NT2/D1 (cell line): ENCODE results near the gene KLHL28.
"Not testable (repeated sequence)": the region's sequence is repeated elsewhere in the genome, so short reads cannot be mapped to it uniquely, and the experiment has no call there.

Source experiments
- DNase-seq: peaks from one replicate; pipeline ENCODE4 v3.0.0-alpha.2; 2011; ENCODE audit warnings: low read depth, low spot score
- H3K27me3 ChIP-seq: 2 replicates; pipeline ENCODE4 v1.6.0; 2011; ENCODE audit warnings: mild to moderate bottlenecking; ENCODE audit not compliant: insufficient read length, insufficient read depth
- H3K36me3 ChIP-seq: 2 replicates; pipeline ENCODE4 v1.6.1; 2011; ENCODE audit warnings: mild to moderate bottlenecking, low read length, mixed read lengths; ENCODE audit not compliant: insufficient read depth, insufficient read length
- H3K4me1 ChIP-seq: 2 replicates; pipeline ENCODE4 v1.5.1; 2011; ENCODE audit not compliant: insufficient read depth, insufficient read length
- H3K4me3 ChIP-seq: 2 replicates; pipeline ENCODE4 v1.5.1; 2011; ENCODE audit warnings: low read depth; ENCODE audit not compliant: insufficient read length
- H3K9ac ChIP-seq: 2 replicates; pipeline ENCODE4 v1.6.0; 2011; ENCODE audit warnings: low read depth; ENCODE audit not compliant: insufficient read length
- H3K9me3 ChIP-seq: 2 replicates; pipeline ENCODE4 v1.5.1; 2011; ENCODE audit warnings: mild to moderate bottlenecking, low read length; ENCODE audit not compliant: insufficient read depth
- SUZ12 ChIP-seq: IDR thresholded peaks from 2 replicates; pipeline ENCODE4 v1.6.1; 2011; ENCODE audit not compliant: insufficient read length, insufficient read depth; ENCODE audit errors: extremely low read depth
- YY1 ChIP-seq: IDR thresholded peaks from 2 replicates; pipeline ENCODE4 v1.6.1; 2011; ENCODE audit not compliant: insufficient read length, insufficient read depth
- ZNF274 ChIP-seq: IDR thresholded peaks from 2 replicates; pipeline ENCODE4 v1.6.1; 2011; ENCODE audit warnings: mild to moderate bottlenecking, low read depth, low read length

Gene KLHL28

GRCh38 chr14:44895716-44896115 is 66.0 kb downstream of the KLHL28 start:
- no peak for DNase-seq
- TF ChIP-seq YY1 (no peak), SUZ12 (no peak), ZNF274 (no peak)

GRCh38 chr14:44893535-44893934 is 68.2 kb downstream of the KLHL28 start:
- DNase-seq: no peak
- Histone ChIP-seq H3K4me1 (no peaks in the 10 kb centered on the region), H3K36me3 (no peaks in the 10 kb centered on the region), H3K4me3 (no peak overlapping the region), H3K9me3 (peaks cover 8% of the 10 kb centered on the region), H3K9ac (no peak overlapping the region), H3K27me3 (no peaks in the 10 kb centered on the region)
- TF ChIP-seq SUZ12 (no peak), YY1 (no peak), ZNF274 (no peak)

More at GRCh38 chr14:44895716-44896115, 66.0 kb downstream of the KLHL28 start:
- no peaks in the 10 kb centered on the region for H3K36me3 ChIP-seq
- no peaks in the 10 kb centered on the region for H3K4me1 ChIP-seq
- H3K27me3 ChIP-seq: no peaks in the 10 kb centered on the region
- no peak overlapping the region for H3K9ac ChIP-seq
- H3K9me3 ChIP-seq: peaks cover 8% of the 10 kb centered on the region
- no peak overlapping the region for H3K4me3 ChIP-seq

DNA sequence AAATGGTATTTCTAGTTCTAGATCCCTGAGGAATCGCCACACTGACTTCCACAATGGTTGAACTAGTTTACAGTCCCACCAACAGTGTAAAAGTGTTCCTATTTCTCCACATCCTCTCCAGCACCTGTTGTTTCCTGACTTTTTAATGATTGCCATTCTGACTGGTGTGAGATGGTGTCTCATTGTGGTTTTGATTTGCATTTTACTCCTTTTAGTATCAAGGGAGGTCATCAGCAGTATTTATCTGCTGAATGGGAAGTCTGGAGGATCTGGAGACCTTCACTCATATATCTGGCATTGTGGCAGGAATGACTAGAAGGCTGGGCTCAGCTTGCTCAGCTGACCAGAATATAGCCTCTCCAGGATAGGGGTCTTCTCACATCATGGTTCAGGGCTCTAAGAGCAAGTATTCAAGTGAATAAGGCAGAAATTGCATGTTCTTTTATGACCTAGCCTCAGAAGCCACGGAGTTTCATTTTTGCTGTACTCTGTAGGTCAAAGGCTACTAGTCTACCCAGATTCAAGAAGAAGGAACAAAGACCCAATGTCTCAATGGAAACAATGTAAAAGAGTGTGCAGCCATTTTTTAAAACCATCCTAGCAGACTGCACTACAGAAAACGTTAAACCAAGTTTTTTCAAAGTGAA is 69.9 kb downstream of the KLHL28 start:
- H3K9ac ChIP-seq, H3K27me3 ChIP-seq, H3K4me3 ChIP-seq, H3K36me3 ChIP-seq, H3K4me1 ChIP-seq, H3K9me3 ChIP-seq, DNase-seq: not testable (repeated sequence)

DNA sequence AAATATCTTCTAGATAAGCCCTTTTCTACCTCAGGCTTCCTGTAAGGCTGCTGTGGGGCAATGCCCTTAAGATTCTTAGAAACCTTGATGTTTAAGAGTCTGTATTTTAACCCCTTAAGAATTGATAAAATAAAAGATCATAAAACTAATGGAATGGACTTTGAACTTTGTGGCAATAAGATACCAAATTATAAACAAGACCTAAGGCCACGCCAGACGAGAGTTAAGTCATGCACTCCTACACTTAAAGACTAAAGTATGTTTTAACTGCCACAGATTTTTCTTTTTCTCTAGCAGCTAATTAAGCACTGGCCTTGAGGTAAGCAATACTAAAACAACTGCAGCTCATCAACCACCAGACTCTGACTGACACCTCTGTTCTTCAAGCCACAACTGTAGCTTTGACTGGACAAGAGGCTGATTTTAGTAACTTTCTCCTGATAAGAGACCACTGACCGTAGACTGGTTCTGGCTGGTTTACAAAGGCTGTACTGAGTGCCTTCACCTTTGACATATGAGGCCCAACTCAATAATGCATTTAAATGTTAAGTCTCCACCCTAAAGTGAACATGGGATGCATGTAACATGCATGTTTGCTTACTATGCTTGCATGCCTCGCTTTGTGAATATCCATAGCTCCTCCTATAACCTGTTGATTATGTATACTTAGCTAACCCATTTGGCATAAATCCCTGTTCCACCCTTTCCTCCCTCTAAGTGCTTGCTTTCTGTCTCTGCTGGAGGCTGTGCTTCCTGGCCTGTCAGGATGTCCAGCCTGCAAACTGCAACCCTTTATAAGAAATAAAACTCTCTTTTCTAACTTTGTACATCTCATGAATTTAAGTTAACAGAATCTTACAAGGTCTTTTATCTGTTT is 71.9 kb downstream of the KLHL28 start:
- Histone ChIP-seq H3K9me3 (no peaks in the 10 kb centered on the region), H3K4me1 (no peaks in the 10 kb centered on the region), H3K36me3 (no peaks in the 10 kb centered on the region), H3K27me3 (no peaks in the 10 kb centered on the region), H3K4me3 (no peak overlapping the region), H3K9ac (no peak overlapping the region)
- no peak for DNase-seq
- TF ChIP-seq YY1: no peak
- no peak for TF ChIP-seq ZNF274
- no peak for TF ChIP-seq SUZ12

- Histone ChIP-seq H3K27me3 (no peaks in the 10 kb centered on the region), H3K4me3 (no peak overlapping the region), H3K36me3 (no peaks in the 10 kb centered on the region), H3K9me3 (peaks cover 4% of the 10 kb centered on the region; the same call in 1 of the 2 replicates), H3K4me1 (no peaks in the 10 kb centered on the region), H3K9ac (no peak overlapping the region)
- no peak for TF ChIP-seq ZNF274
- DNase-seq: no peak
Measured at GRCh38 chr14:44887596-44887955, 74.2 kb downstream of the KLHL28 start.

DNA sequence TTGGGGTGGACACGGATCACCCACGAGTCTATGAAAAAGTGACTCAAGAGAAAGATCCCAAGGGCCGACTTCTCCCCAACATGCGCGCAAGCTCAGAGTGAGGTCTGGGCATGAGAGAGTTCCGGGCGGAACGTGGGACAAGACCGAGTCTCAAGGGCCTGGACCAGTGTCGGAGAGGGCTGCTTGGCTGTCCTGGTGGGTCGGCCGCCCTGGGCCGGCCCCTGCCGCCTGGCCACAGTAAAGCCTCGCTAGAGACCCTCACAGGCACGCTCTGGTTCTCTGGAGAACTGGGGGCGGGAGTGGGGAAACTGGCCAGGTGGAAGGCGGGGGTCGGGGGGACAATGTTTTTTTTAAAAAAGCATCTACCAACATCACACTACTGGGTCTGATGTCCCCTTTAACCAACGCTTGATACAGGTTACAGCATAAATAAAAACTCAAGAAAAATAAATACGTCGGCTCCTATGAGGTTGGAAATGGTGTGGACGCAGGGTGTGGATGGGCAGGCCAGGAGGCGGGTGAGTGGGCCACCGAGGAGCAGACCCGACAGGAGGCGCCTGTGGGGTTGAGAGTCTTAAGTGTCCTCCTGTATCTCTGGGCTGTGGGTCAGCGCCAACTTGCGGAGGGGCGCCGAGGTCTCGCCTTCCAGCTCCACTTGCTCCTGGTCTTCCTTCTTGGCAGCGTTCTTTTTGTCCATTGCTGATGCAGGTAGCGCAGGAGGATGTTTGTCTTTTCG is 74.7 kb downstream of the KLHL28 start:
- H3K27me3 ChIP-seq: no peaks in the 10 kb centered on the region
- no peaks in the 10 kb centered on the region for H3K36me3 ChIP-seq
- no peak overlapping the region for H3K9ac ChIP-seq
- peaks cover 10% of the 10 kb centered on the region; the same call in 1 of the 2 replicates for H3K9me3 ChIP-seq
- no peaks in the 10 kb centered on the region for H3K4me1 ChIP-seq
- TF ChIP-seq SUZ12 (no peak), YY1 (no peak), ZNF274 (no peak)
- H3K4me3 ChIP-seq: no peak overlapping the region
- DNase-seq: no peak

- DNase-seq: no peak
- Histone ChIP-seq H3K9me3 (peaks cover 12% of the 10 kb centered on the region; the same call in 1 of the 2 replicates), H3K27me3 (no peaks in the 10 kb centered on the region), H3K9ac (no peak overlapping the region), H3K4me3 (no peak overlapping the region), H3K4me1 (no peaks in the 10 kb centered on the region), H3K36me3 (no peaks in the 10 kb centered on the region)
- TF ChIP-seq YY1: no peak
- TF ChIP-seq SUZ12: no peak
Measured at GRCh38 chr14:44880791-44881190, 81.0 kb downstream of the KLHL28 start.
